T-helper 17 cell (primary cell): Measurements from ENCODE around the gene CYB561D2. TPM values are rescaled to one million over a fixed set of nuclear protein-coding genes. Genes with fewer than 3 reads are reported as not detected.
"Not testable (repeated sequence)": the region's sequence is repeated elsewhere in the genome, so short reads cannot be mapped to it uniquely, and the experiment has no call there.

Experiments used
- ATAC-seq: fragments of 150-1000 bp; cut with Tn5 transposase; 2 replicates; pipeline ENCODE4 v1.10.0; 2021; ENCODE audit warnings: mild to moderate bottlenecking, moderate library complexity
- DNase-seq, 3 donors: peaks; one replicate each; pipeline versions ENCODE4 v3.0.0 to v3.0.0-alpha.2; 2020 to 2021
- H3K9me3 ChIP-seq: one replicate; pipeline ENCODE4 v1.7.0; 2013; ENCODE audit warnings: low read length, mild to moderate bottlenecking; ENCODE audit not compliant: control insufficient read depth, poor library complexity, severe bottlenecking
- H3K27ac Mint-ChIP-seq: one replicate; pipeline ENCODE4 v1.8.0; 2022; ENCODE audit warnings: mild to moderate bottlenecking, moderate library complexity, mixed read lengths
- H3K27me3 Mint-ChIP-seq: one replicate; pipeline ENCODE4 v1.8.0; 2022; ENCODE audit warnings: mixed read lengths
- H3K36me3 Mint-ChIP-seq: one replicate; pipeline ENCODE4 v1.8.0; 2022; ENCODE audit warnings: low read depth, mixed read lengths
- H3K4me1 Mint-ChIP-seq: one replicate; pipeline ENCODE4 v1.8.0; 2022; ENCODE audit warnings: mild to moderate bottlenecking, mixed read lengths
- H3K4me3 Mint-ChIP-seq: one replicate; pipeline ENCODE4 v1.8.0; 2022; ENCODE audit warnings: mild to moderate bottlenecking, moderate library complexity, mixed read lengths
- total RNA-seq, 4 donors: library from RNA in 2 of 4; stranded (reverse) in 2 of 4; gene quantifications; one replicate each; pipeline ENCODE4 v1.2.3 and lab custom pipeline; 2022 to 2026

The CYB561D2 gene
- total RNA-seq (10 to 100 TPM; 20.8 to 27.2 TPM), total RNA-seq (lab: John Stamatoyannopoulos, UW) (15.4 to 23.4 reads per million in 2 donors)

- Mint-ChIP-seq H3K36me3 (peaks cover 2% of the 10 kb centered on the region), H3K27me3 (no peaks in the 10 kb centered on the region), H3K4me3 (peak within 1 kb of the TSS; percentile 95), H3K4me1 (peaks cover 35% of the 10 kb centered on the region), H3K27ac (peak within 1 kb of the TSS; percentile 99)
- peak; percentile 88 for ATAC-seq
- no peaks in the 10 kb centered on the region for H3K9me3 ChIP-seq
- peak; percentile 96 to 99 (median 99) for DNase-seq
Observed at GRCh38 chr3:50350527-50351322, at the start of gene CYB561D2, which contains the start of gene NPRL2. CYB561D2 (plus strand) TSS chr3:50350862; CDS start chr3:50351434, 572 bp downstream. NPRL2 (minus strand) TSS chr3:50350775; CDS start chr3:50350652, 123 bp downstream.

GRCh38 chr3:50302095-50303012, 48.3 kb upstream of the CYB561D2 start:
- H3K4me1 Mint-ChIP-seq: peaks cover 22% of the 10 kb centered on the region
- ATAC-seq (no peak), DNase-seq (no peak)
- no peaks in the 10 kb centered on the region for H3K27me3 Mint-ChIP-seq
- peak overlapping the region; percentile 41 for H3K27ac Mint-ChIP-seq
- no peak overlapping the region for H3K4me3 Mint-ChIP-seq
- no peaks in the 10 kb centered on the region for H3K36me3 Mint-ChIP-seq
- no peaks in the 10 kb centered on the region for H3K9me3 ChIP-seq

GRCh38 chr3:50303013-50303815, 47.4 kb upstream of the CYB561D2 start, which contains the start of gene HYAL1:
HYAL1 (minus strand) TSS chr3:50303574; CDS start chr3:50302956, 618 bp downstream.
- Mint-ChIP-seq H3K27ac (peak within 1 kb of the TSS; percentile 41), H3K36me3 (no peaks in the 10 kb centered on the region), H3K27me3 (no peaks in the 10 kb centered on the region), H3K4me3 (no peak within 1 kb of the TSS), H3K4me1 (peaks cover 19% of the 10 kb centered on the region)
- no peaks in the 10 kb centered on the region for H3K9me3 ChIP-seq
- DNase-seq (peak in 1 of 3 donors; percentile 4), ATAC-seq (no peak)

GRCh38 chr3:50304601-50305000, 46.1 kb upstream of the CYB561D2 start:
- no peak for ATAC-seq
- DNase-seq: no peak
- Mint-ChIP-seq H3K27ac (no peak overlapping the region), H3K27me3 (no peaks in the 10 kb centered on the region), H3K4me1 (peaks cover 11% of the 10 kb centered on the region), H3K4me3 (no peak overlapping the region), H3K36me3 (no peaks in the 10 kb centered on the region)
- no peaks in the 10 kb centered on the region for H3K9me3 ChIP-seq

- not testable (repeated sequence) for H3K9me3 ChIP-seq, DNase-seq, H3K27me3 Mint-ChIP-seq, H3K4me3 Mint-ChIP-seq, ATAC-seq, H3K27ac Mint-ChIP-seq, H3K36me3 Mint-ChIP-seq
- peaks cover 13% of the 10 kb centered on the region for H3K4me1 Mint-ChIP-seq
Observed at GRCh38 chr3:50312041-50312440, 38.6 kb upstream of the CYB561D2 start.

- no peaks in the 10 kb centered on the region for H3K36me3 Mint-ChIP-seq
- no peaks in the 10 kb centered on the region for H3K9me3 ChIP-seq
- no peak for ATAC-seq
- DNase-seq: no peak
- H3K4me3 Mint-ChIP-seq: no peak overlapping the region
- no peak overlapping the region for H3K27ac Mint-ChIP-seq
- H3K4me1 Mint-ChIP-seq: peaks cover 19% of the 10 kb centered on the region
- no peaks in the 10 kb centered on the region for H3K27me3 Mint-ChIP-seq
Observed at GRCh38 chr3:50314342-50314741, 36.3 kb upstream of the CYB561D2 start.

GRCh38 chr3:50314816-50315215, 35.8 kb upstream of the CYB561D2 start:
- H3K27me3 Mint-ChIP-seq: no peaks in the 10 kb centered on the region
- DNase-seq: no peak

GRCh38 chr3:50316657-50317242, 33.9 kb upstream of the CYB561D2 start:
- peaks cover 32% of the 10 kb centered on the region for H3K4me1 Mint-ChIP-seq
- H3K36me3 Mint-ChIP-seq: no peaks in the 10 kb centered on the region
- peak; percentile 54 to 71 (median 63) for DNase-seq
- ATAC-seq: peak; percentile 78
- no peaks in the 10 kb centered on the region for H3K27me3 Mint-ChIP-seq
- no peaks in the 10 kb centered on the region for H3K9me3 ChIP-seq
- H3K4me3 Mint-ChIP-seq: peak overlapping the region; percentile 93
- peak overlapping the region; percentile 99 for H3K27ac Mint-ChIP-seq

More at GRCh38 chr3:50314816-50315215, 35.8 kb upstream of the CYB561D2 start:
- no peak for ATAC-seq
- H3K9me3 ChIP-seq: no peaks in the 10 kb centered on the region
- H3K4me3 Mint-ChIP-seq: no peak overlapping the region
- H3K4me1 Mint-ChIP-seq: peaks cover 22% of the 10 kb centered on the region
- no peak overlapping the region for H3K27ac Mint-ChIP-seq
- no peaks in the 10 kb centered on the region for H3K36me3 Mint-ChIP-seq

- Mint-ChIP-seq H3K27me3 (no peaks in the 10 kb centered on the region), H3K4me1 (peaks cover 32% of the 10 kb centered on the region), H3K4me3 (no peak overlapping the region), H3K27ac (peak overlapping the region; percentile 99), H3K36me3 (no peaks in the 10 kb centered on the region)
- ATAC-seq (no peak), DNase-seq (no peak)
- H3K9me3 ChIP-seq: no peaks in the 10 kb centered on the region
Observed at GRCh38 chr3:50317300-50317699, 33.4 kb upstream of the CYB561D2 start.

- Mint-ChIP-seq H3K27ac (no peak overlapping the region), H3K36me3 (no peaks in the 10 kb centered on the region), H3K4me3 (no peak overlapping the region), H3K4me1 (peaks cover 33% of the 10 kb centered on the region), H3K27me3 (no peaks in the 10 kb centered on the region)
- no peak for DNase-seq
- H3K9me3 ChIP-seq: no peaks in the 10 kb centered on the region
- no peak for ATAC-seq
Observed at GRCh38 chr3:50318163-50318562, 32.5 kb upstream of the CYB561D2 start.

GRCh38 chr3:50318615-50319014, 32.0 kb upstream of the CYB561D2 start:
- no peak for DNase-seq
- H3K9me3 ChIP-seq: no peaks in the 10 kb centered on the region
- Mint-ChIP-seq H3K27me3 (no peaks in the 10 kb centered on the region), H3K4me3 (no peak overlapping the region), H3K36me3 (no peaks in the 10 kb centered on the region), H3K4me1 (peaks cover 33% of the 10 kb centered on the region), H3K27ac (no peak overlapping the region)
- ATAC-seq: no peak

- no peaks in the 10 kb centered on the region for H3K27me3 Mint-ChIP-seq
- peaks cover 33% of the 10 kb centered on the region for H3K4me1 Mint-ChIP-seq
- no peak for DNase-seq
- H3K4me3 Mint-ChIP-seq: no peak overlapping the region
- H3K27ac Mint-ChIP-seq: no peak overlapping the region
- ATAC-seq: no peak
- no peaks in the 10 kb centered on the region for H3K36me3 Mint-ChIP-seq
- no peaks in the 10 kb centered on the region for H3K9me3 ChIP-seq
Observed at GRCh38 chr3:50319181-50319893, 31.3 kb upstream of the CYB561D2 start.
